Measurements from ENCODE around the gene MYL3.

Gene MYL3

DNA sequence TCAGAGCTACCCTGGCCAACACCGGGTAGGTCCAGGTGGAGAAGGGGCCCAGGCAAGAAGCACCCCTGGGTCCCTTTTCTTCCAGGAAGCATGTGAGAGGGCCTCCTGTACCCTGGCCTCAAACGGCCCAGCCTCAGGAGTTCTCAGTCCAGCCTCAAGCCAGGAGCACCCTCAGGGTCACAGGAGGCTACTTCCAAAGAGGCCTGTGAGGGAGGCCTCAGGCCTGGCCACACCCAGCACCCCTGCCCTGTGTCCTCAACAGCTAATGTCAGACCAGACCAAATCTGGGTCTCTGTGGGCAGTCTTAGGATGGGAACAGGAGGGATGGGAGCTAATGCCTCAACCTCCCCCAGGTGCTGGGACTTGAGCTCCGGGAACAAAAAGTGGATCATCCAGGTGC is 37.8 kb upstream of the MYL3 start:
- DNase-seq, result no peak
- H3K9me3 Mint-ChIP-seq, result no peaks in the 10 kb centered on the region

DNA sequence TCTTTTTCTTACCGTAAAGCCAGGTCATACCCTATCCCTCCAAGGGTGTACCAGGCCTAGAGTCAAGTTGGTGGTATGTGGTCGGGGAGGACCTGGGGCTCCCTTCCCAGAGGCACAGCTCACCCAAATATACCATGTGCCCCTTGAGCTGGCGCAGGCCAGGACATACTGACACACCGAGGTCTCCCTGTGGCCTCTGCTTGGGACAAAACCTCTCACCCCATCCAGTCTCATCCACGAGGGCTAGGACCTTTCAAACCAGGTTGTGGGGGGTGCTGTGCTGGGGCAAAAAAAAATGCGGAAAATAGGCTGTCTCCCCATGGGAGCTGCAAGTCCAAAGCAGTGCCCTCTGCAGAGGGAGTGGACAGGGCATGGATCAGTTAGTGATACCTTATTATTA is 37.1 kb upstream of the MYL3 start:
- TF ChIP-seq, protein P1, sequence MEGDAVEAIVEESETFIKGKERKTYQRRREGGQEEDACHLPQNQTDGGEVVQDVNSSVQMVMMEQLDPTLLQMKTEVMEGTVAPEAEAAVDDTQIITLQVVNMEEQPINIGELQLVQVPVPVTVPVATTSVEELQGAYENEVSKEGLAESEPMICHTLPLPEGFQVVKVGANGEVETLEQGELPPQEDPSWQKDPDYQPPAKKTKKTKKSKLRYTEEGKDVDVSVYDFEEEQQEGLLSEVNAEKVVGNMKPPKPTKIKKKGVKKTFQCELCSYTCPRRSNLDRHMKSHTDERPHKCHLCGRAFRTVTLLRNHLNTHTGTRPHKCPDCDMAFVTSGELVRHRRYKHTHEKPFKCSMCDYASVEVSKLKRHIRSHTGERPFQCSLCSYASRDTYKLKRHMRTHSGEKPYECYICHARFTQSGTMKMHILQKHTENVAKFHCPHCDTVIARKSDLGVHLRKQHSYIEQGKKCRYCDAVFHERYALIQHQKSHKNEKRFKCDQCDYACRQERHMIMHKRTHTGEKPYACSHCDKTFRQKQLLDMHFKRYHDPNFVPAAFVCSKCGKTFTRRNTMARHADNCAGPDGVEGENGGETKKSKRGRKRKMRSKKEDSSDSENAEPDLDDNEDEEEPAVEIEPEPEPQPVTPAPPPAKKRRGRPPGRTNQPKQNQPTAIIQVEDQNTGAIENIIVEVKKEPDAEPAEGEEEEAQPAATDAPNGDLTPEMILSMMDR (IDR thresholded peaks at IDR 0.05), result no peak
- H3K27me3 Mint-ChIP-seq (ENCODE audit: low read depth, poor library complexity), result peaks cover 10% of the 10 kb centered on the region
- H3K27ac Mint-ChIP-seq, result no peak overlapping the region
- no peak for DNase-seq
- no peaks in the 10 kb centered on the region for H3K36me3 Mint-ChIP-seq (ENCODE audit: low read depth)
- no peaks in the 10 kb centered on the region for H3K9me3 Mint-ChIP-seq
- no peak overlapping the region for H3K4me3 Mint-ChIP-seq
- H3K4me1 Mint-ChIP-seq, result peaks cover 9% of the 10 kb centered on the region

More for the DNA sequence above, 37.8 kb upstream of the MYL3 start:
- peaks cover 8% of the 10 kb centered on the region for H3K4me1 Mint-ChIP-seq
- no peak overlapping the region for H3K27ac Mint-ChIP-seq
- H3K36me3 Mint-ChIP-seq (ENCODE audit: low read depth), result no peaks in the 10 kb centered on the region
- H3K4me3 Mint-ChIP-seq, result no peak overlapping the region
- peaks cover 10% of the 10 kb centered on the region for H3K27me3 Mint-ChIP-seq (ENCODE audit: low read depth, poor library complexity)
- TF ChIP-seq, protein P1 (IDR thresholded peaks at IDR 0.05), result no peak

DNA sequence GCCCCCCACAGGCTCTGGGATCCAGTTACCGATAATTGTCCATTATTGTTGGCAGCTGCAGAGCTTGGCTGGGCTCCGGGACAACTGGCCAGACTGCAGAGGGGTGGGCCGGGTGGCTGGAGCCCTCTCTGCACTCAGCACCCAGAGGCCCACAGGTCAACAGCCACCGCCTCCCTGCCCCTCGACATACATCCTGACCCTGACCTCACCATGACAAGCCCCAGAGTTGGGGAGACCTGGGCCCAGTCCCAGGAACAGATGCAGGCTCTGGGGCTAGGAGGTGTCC is 36.7 kb upstream of the MYL3 start:
- H3K4me3 Mint-ChIP-seq, result no peak overlapping the region
- no peaks in the 10 kb centered on the region for H3K36me3 Mint-ChIP-seq (ENCODE audit: low read depth)
- TF ChIP-seq, protein P1 (IDR thresholded peaks at IDR 0.05), result no peak
- H3K27ac Mint-ChIP-seq, result no peak overlapping the region
- DNase-seq, result no peak
- no peaks in the 10 kb centered on the region for H3K9me3 Mint-ChIP-seq
- H3K4me1 Mint-ChIP-seq, result peaks cover 12% of the 10 kb centered on the region
- peaks cover 10% of the 10 kb centered on the region for H3K27me3 Mint-ChIP-seq (ENCODE audit: low read depth, poor library complexity)

DNA sequence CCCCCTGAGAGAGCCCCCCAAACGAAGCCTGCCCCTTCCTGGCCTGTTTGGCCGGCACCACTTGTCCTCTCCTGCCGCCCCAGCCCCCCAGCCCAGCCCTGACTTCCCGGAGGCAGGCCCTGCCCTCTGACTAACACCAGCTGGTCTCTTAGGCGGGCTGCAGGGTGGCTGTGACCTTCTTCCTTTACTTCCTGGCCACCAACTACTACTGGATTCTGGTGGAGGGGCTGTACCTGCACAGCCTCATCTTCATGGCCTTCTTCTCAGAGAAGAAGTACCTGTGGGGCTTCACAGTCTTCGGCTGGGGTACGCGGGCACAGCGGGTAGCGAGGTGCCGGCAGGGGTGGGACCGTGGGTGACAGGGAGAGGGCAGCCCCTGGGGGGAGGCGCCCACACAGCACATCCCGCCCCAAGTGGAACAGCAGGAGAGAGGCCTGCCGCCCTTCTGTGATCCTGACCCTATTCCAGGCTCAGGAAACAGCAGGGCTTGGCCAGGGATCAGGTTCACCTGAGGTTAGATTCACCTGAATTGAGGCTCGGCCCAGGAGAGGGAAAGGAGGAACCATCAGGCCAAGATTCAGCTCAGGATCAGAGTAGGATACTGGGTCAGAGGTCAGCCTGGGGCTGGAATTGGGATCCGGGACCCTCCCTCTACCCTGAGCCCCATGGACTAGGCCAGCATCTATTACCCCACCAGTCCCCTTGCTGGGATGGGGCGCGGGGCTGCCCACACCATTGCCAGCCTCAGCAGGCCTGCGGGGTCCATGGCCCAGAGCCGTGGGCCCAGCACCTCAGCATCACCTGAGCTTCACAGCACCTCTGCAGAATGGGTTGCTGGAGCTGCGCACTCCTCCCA is 36.1 kb upstream of the MYL3 start:
- Mint-ChIP-seq H3K27me3 (ENCODE audit: low read depth, poor library complexity) (peaks cover 10% of the 10 kb centered on the region), H3K36me3 (ENCODE audit: low read depth) (no peaks in the 10 kb centered on the region), H3K4me3 (no peak overlapping the region), H3K9me3 (no peaks in the 10 kb centered on the region), H3K4me1 (peaks cover 12% of the 10 kb centered on the region), H3K27ac (no peak overlapping the region)
- TF ChIP-seq, protein P1 (IDR thresholded peaks at IDR 0.05), result no peak
- DNase-seq, result no peak

DNA sequence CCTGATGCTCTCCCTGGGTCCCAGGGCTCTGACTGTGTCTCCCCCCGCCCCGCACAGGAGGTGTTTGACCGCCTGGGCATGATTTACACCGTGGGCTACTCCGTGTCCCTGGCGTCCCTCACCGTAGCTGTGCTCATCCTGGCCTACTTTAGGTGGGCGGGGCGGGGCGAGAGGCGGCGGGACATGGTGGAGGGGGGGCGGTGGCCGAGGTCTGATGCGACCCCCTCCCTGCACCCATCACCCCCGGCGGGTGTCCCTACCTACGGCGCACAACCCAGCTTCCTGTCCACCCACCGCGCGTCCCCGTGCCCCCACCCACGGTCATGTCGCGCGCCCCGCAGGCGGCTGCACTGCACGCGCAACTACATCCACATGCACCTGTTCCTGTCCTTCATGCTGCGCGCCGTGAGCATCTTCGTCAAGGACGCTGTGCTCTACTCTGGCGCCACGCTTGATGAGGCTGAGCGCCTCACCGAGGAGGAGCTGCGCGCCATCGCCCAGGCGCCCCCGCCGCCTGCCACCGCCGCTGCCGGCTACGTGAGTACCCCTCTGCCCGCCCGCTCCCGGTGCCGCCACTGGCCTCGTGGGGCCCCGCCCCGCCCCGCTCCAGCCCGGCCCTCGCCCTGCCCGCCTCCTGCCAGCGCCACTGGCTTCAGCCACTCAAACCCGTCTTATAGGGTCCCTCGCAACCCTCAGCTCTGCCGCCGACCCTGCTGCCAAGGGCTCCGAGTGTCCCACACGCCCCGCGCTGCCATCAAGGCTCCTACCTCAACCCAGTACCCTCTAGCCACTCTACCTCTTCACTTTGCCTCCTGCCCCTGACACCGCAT is 35.3 kb upstream of the MYL3 start:
- DNase-seq, result no peak
- no peak overlapping the region for H3K27ac Mint-ChIP-seq

More for the DNA sequence above, 35.3 kb upstream of the MYL3 start:
- Mint-ChIP-seq H3K9me3 (no peaks in the 10 kb centered on the region), H3K4me3 (no peak overlapping the region), H3K4me1 (peaks cover 12% of the 10 kb centered on the region), H3K36me3 (ENCODE audit: low read depth) (no peaks in the 10 kb centered on the region), H3K27me3 (ENCODE audit: low read depth, poor library complexity) (peaks cover 10% of the 10 kb centered on the region)
- TF ChIP-seq, protein P1 (IDR thresholded peaks at IDR 0.05), result no peak

Data from nephron progenitor cell (in vitro differentiated cells).